NCI-H345 treated with DMSO at 0.1 percent for 48 hours (cell line): ENCODE results near the gene DUOX2.
"Not testable (repeated sequence)": the region's sequence is repeated elsewhere in the genome, so short reads cannot be mapped to it uniquely, and the experiment has no call there.

Experiments
- DNase-seq: peaks from one replicate; lab custom pipeline; 2025; ENCODE audit not compliant: unreplicated experiment; lab: John Stamatoyannopoulos, UW

DUOX2 gene

DNA sequence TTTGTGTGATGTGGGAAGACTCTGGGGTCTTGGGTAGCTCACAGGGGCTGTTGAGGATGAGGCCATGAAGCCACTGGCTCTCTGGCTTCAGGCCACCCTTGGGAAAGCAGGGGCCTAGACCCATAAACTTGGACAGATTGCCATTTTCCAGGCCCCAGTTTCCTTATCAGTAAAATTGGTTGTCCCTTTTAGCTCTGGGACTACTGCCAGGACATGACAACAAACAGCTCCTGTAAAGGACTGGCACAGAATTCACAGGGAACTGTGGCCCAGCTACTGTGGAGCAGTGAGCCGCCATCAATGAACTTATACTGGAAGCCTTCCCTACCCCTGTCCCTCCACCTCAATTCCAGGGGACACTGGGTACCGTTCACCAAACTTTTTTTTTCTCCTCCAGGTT is 36.6 kb downstream of the DUOX2 start:
- DNase-seq = not testable (repeated sequence)

DNA sequence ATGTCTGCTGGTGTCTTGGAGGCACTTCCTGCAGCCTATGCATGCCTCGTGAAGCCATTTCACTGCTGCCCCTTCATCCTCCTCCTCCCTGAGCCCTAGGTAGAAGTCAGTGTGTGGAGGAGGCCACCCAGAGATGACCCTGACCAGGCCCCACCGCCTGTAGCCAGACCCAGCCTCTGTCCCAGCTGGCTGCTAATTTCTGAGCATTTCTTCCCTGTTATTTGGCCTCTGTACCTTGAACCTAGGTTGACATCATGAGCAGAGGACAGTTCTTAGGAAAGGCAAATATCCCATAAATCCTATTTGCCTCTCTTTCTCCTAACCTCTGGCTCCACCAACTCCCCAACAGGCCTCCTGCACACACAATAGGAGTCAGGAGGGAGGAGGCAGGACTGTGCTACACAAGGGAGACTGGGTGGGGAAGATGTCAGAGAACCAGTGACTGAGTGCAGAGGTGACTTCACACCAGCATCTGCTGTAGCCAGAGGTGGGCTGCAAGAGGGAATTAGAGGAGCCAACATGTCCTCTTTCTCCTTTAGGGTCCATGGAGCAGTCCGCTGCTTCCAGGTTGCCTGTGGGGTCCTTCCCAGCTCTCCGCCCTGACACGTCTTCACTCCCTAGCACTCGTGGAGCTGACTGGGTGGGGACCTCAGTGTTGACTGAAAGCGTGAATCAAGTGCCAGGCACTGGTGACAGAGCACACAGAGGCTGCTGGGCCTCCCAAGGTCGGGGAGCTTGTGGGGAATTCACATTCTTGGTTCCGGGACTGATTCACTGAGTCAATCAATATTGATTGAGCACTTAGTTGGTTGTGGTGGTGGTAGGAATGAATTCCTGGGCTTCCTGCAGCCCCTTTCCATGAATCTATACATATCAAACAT is 38.3 kb downstream of the DUOX2 start:
- not testable (repeated sequence) for DNase-seq

DNA sequence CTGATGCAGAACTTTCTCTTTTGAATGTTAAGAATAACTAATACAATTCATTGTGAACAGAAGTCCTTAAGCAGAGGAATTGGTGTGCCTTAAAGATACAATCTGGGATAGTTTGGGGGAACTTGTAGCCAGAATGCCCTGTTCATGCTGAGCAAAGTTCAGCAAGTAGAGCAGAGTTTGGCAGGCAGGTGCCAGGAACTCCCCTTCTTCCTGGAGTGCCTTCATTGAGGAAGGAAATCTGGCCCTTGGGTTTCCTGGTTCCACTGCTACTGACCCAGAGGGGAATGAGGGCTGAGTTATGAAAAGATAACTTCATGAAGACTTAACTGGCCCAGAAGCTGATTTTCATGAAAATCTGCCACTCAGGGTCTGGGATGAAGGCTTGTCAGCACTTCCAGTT is 40.4 kb downstream of the DUOX2 start:
- DNase-seq = not testable (repeated sequence)

DNA sequence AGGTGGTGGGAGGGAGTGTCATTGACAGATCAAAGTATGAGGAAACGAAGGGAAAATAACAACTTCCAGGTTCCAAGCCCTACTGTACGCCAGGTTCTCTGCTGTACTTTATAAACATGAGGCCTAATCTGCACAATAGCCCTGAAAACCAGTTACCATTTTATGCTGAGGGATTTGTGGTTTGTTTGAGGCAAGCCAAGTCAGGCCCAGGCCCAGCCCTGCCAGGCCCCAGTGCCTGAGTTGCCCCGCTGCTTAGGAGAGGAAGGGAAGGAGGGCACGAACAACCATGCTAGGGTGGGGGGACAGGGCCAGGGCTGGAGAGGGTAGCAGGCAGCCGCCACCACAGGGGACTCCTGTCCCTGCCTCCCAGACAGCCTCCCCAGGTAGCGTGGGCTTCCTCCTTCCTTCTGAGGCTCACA is 44.0 kb downstream of the DUOX2 start:
- DNase-seq = not testable (repeated sequence)

DNA sequence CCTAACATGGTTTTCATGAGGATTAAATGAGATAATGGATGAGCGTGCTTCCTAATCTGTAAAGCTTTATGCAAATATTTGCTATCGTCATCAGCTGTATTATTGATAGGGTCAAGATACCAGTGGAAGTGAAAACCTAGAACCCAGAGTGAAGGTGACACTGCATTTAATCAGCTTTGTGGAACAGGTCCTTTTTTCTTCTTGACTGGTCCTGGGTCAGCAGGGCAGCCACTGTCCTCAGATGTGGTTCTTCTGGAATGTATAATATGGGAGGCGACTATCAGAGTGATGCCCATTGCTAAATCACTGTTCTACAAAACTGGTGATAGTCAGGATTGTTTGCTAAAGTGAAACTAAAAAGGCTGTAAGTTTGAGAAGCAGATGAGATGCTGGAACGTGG is 49.6 kb downstream of the DUOX2 start:
- DNase-seq = no peak

DNA sequence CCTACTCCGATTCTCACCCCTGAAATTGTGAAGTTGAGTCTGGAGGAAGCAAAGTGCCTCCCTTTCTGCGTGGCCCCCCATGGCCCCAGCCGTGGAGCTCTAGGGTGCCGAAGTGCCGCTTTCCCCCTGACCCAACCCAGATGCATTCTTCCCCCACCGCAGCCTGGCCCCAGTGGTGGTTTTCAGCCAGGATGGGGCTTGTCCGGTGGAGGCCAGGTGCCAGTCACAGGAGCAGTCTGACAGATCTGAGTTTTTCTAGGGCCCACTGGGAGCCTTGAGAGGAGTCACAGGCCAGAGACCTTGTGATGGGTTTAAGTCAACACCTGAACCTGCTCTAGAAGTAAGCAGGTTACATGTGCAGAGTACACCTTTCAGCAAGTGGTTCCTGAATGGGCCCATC is 51.7 kb downstream of the DUOX2 start:
- not testable (repeated sequence) for DNase-seq

DNA sequence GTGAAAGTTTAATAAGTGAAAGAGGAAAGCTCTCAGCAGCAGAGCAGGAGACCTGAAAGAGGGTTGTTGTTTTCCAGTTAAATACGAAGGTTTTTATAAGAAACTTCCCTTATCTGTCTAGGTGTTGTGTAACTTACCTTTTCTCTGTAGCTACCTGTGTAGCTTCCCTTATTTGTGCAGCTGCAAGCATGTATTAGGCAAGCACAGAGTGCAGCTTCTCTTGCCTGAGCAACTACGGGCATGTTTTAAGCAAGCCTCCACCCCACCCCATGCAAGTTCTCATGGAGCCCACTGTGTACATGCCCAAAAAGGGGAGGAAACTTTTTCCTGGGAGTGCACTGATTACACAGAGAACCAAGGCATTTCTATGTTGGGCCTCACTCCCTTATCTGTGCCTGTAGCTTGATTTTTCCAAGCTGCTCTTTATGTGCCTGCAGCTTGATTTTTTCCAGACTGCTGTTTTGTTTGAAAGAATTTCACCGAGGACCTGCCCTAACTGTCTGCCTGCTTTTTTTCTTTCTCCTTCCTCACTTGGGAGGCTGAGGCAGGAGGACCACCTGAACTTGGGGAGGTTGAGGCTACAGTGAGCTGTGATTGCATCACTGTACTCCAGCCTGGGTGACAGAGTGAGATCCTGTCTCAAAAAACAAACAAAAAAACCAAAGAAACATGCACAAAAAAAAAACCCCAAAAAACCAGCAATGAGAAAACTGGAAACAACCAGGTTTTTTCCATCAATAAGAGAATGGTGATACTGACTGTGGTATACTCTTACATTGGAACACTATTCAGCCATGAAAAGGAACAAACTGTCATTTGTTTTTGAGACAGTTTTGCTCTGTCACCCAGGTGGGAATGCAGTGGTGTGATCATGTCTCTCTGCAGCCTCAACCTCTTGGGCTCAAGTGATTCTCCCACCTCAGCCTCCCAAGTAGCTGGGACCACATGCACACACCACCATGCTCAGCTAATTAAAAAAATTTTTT is 55.0 kb downstream of the DUOX2 start:
- not testable (repeated sequence) for DNase-seq

DNA sequence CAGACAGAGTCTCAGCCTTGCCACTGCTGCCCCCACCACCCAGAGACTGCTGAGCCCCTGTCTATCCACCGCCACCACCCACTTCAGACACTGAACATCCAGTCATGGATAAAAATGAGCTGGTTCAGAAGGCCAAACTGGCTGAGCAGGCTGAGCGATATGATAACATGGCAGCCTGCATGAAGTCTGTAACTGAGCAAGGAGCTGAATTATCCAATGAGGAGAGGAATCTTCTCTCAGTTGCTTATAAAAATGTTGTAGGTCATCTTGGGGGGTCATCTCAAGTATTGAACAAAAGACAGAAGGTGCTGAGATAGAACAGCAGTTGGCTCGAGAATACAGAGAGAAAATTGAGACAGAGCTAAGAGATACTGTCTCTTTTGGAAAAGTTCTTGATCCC is 61.3 kb downstream of the DUOX2 start:
- not testable (repeated sequence) for DNase-seq

DNA sequence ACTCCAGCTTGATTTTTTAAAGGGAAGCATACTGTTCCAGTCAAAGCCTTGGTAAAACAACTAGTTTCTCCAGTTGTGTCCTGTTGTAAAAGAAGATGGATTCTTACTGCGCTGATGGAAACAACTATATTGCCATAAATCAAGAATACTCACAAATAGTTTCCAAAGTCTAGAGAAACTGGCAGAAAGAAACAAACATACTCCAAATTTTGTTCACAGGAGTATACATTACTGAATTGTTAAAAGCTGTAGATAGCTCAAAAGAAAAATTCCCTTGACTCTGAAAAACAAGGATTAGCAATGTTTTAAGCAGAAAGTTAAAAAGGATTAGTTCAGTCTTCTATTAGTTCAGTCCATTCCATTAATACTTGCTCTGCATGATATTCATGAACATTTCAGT is 63.4 kb downstream of the DUOX2 start:
- DNase-seq = no peak

DNA sequence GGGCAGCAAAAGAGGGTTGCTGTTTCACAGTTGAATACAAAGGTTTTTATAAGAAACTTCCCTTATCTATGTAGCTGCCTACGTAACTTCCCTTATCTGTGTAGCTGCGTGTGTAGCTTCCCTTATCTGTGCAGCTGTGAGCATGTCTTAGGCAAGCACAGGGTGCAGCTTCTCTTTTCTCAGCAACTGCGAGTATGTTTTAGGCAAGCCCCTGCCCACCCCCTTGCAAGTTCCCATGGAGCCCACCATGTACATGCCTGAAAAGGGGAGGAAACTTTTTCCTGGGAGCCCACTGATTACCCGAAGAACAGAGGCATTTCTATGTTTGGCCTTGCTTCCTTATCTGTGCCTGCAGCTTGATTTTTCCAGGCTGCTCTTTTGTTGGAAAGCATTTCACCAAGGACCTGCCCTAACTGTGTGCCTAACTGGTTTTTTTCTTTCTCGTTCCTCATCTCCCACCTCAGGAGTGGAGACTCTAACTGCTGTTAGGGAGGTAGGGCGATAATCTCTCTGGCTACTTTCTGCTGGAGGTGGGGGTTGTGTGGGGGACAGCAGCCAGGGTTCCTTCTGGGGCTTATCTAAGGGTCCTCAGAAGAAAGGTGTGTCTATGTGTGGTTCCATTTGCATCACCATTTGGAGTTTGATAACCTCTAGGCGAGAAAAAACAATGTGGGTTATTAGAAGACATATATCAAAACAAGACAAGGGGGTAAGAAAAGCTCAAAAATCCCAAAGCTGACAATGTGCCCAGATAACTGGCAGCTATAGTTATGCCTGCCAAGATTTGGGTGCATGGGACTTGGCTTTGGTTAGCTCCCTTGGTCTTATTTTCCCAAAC is 65.0 kb downstream of the DUOX2 start:
- DNase-seq = no peak

DNA sequence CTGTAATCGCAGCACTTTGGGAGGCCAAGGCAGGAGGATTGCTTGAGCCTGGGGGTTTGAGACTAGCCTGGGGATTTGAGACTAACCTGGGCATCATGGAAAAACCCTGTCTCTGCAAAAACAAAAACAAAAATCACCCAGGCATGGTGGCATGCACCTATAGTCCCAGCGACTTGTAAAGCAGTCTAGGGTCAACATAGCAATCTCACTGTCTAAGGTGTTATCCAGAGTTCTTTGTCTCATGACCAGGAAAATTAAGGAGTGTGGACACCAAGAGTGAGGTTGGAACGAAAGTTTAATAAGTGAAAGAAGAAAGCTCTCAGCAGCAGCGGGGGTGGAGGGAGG is 65.6 kb downstream of the DUOX2 start:
- DNase-seq = not testable (repeated sequence)

DNA sequence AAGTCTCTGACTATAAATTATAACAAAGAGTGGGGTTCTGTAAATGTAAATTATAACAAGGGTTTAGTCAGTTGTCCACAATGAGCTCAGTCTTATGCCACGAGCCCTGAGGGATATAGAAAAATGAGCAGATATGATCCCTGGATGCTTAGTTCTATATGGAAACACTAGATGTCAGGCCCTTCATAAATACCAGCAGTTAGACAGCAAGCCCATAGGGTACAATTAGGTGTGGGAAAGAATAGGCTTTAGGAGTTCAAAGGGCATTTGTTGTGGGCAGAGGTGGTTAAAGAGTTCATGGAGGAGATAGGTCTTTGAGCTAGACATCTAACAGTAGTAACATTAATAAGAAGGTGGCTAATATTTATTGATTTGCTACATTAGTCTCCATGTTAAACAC is 69.7 kb downstream of the DUOX2 start:
- DNase-seq = not testable (repeated sequence)

DNA sequence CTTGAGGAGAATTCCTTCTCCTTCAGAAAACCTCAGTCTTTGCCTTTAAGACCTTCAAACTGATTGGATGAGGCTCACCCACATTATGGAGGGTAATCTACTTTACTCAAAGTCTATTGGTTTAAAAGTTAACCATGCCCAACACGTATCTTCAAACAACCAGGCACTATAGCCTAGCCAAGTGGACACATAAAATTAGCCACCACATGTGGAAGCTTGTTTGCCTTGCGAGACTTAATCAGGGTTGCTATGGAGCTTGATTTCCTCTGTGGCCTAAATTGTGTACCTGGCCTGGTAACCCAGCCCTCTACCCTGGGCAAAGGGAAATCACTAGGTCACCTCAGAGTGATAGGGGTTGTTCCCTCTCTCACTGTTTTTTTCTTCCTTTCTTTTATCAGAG is 71.1 kb downstream of the DUOX2 start:
- DNase-seq = not testable (repeated sequence)
